ENCODE data around the gene SBF2. TPM values are rescaled to one million over a fixed set of nuclear protein-coding genes. Genes with fewer than 3 reads are reported as not detected.

SBF2 gene
- total and polyA plus RNA-seq, 9 of the 15 experiments (the other 6 are each of a cell fraction or from before 2014, with no cell fraction given) = 0.80 to 9.5 (median 5.0) TPM

- no TSS peak for BruUV-seq (replicated peaks)
- no peaks in the 10 kb centered on the region for H3K36me3 ChIP-seq (ENCODE audit: control insufficient read depth, insufficient read depth, low read length)
- POLR2A ChIA-PET = interaction anchor here (0.9 to 1.6 kb wide), 2 partner anchors 8 to 11 kb away, joined by 3 to 5 read pairs; no protein-coding TSS in a partner anchor
- intact Hi-C loops (cut with micrococcal nuclease) = loop anchor here (1.0 to 5.0 kb wide), 5 partner anchors 44 to 565 kb away; no protein-coding TSS in a partner anchor
- DNase-seq (ENCODE audit: extremely low read depth in 1 of 4, low spot score in 3 of 4) (no peak), ATAC-seq (no peak), FAIRE-seq (no peak)
- H3K9ac ChIP-seq (ENCODE audit: insufficient read depth in 1 of 2, low read depth in 2 of 2, low read length in 2 of 2) = no peak overlapping the region
- no peak overlapping the region for H3K4me3 ChIP-seq
- no peak overlapping the region for H3K4me2 ChIP-seq (ENCODE audit: insufficient read depth, low read length)
- 0% methylated on average over 1 of the region's 1 CpG for WGBS (ENCODE audit: insufficient coverage, low coverage, missing lambda C conversion rate)
- no peaks in the 10 kb centered on the region for H3K79me2 ChIP-seq (ENCODE audit: control insufficient read depth, insufficient read depth, low read length)
- H3K9me3 ChIP-seq (replicated peaks; ENCODE audit: control insufficient read depth, insufficient read depth, low read depth, low read length) = no peaks in the 10 kb centered on the region
- in situ Hi-C loops (cut with MboI) = loop anchor here (25.0 kb wide), 1 partner anchor 461 kb away; no protein-coding TSS in a partner anchor
- CTCF ChIA-PET (ENCODE audit: low intra/inter-chr PET ratio) = interaction anchor here (1.1 to 2.1 kb wide), 3 partner anchors 116 to 565 kb away, joined by 6 to 25 read pairs (median 9); no protein-coding TSS in a partner anchor
- no peaks in the 10 kb centered on the region for H3K27me3 ChIP-seq (ENCODE audit: control insufficient read depth in 2 of 2, insufficient read depth in 2 of 2, low read length in 2 of 2)
- H3K9me1 ChIP-seq (ENCODE audit: control insufficient read depth, insufficient read depth, low read length) = no peaks in the 10 kb centered on the region
- no peak overlapping the region for H3K27ac ChIP-seq (ENCODE audit: extremely low read depth, low read depth, low read length)
- peaks cover 0 to 5% of the 10 kb centered on the region in 2 experiments; a peak in 2 of 5 replicates for H3K4me1 ChIP-seq (replicated peaks in 1 of 2; ENCODE audit: control insufficient read depth in 2 of 2, insufficient read depth in 2 of 2, low read length in 2 of 2)
- no peak overlapping the region for H2AFZ ChIP-seq (ENCODE audit: low read depth, low read length)
- H4K20me1 ChIP-seq (replicated peaks; ENCODE audit: control insufficient read depth, insufficient read depth, low read length) = no peaks in the 10 kb centered on the region; the same call in 1 of the 2 replicates
- TF ChIP-seq ZFP1 (CRISPR knock-in tag; IDR thresholded peaks at IDR 0.05) = no peak
- TF ChIP-seq MTA2 (IDR thresholded peaks at IDR 0.05; ENCODE audit: low read depth) = no peak
- no peak for TF ChIP-seq SP2 (IDR thresholded peaks at IDR 0.05; ENCODE audit: extremely low read depth, low read depth, low read length, poor library complexity, severe bottlenecking)
- TF ChIP-seq GTF2A2 (tag; IDR thresholded peaks at IDR 0.05) = no peak
- no peak for TF ChIP-seq MCM7 (IDR thresholded peaks at IDR 0.05)
- no peak for TF ChIP-seq ARID3B (CRISPR knock-in tag; IDR thresholded peaks at IDR 0.05; ENCODE audit: borderline replicate concordance)
- no peak for TF ChIP-seq SMARCA4 (IDR thresholded peaks at IDR 0.05)
- no peak for TF ChIP-seq ZNF318 (IDR thresholded peaks at IDR 0.05; ENCODE audit: borderline replicate concordance in 1 of 2, low read depth in 1 of 2)
- TF ChIP-seq OTX1 (CRISPR knock-in tag; IDR thresholded peaks at IDR 0.05) = no peak
- no peak for TF ChIP-seq CSDE1 (IDR thresholded peaks at IDR 0.05)
- no peak for TF ChIP-seq TEAD1 (CRISPR knock-in tag; IDR thresholded peaks at IDR 0.05)
- no peak for TF ChIP-seq ZKSCAN8 (CRISPR knock-in tag; IDR thresholded peaks at IDR 0.05)
- no peak for TF ChIP-seq RFX1 (IDR thresholded peaks at IDR 0.05)
- TF ChIP-seq HDAC2 (IDR thresholded peaks at IDR 0.05) = no peak
These were observed 29.8 kb upstream of the SBF2 start for GRCh38 chr11:10323793-10324170.
